K562 (cell line): ENCODE results near the gene HLA-DMB. TPM values are rescaled to one million over a fixed set of nuclear protein-coding genes. Genes with fewer than 3 reads are reported as not detected.
A peak's percentile ranks its signal among the peaks of the same experiment; 100 is the strongest.

Experiments used
- AFF4 ChIP-seq: sonication (generic); formaldehyde crosslinking; IDR thresholded peaks from 2 replicates; pipeline ENCODE4 v1.8.0; 2023; ENCODE audit warnings: mild to moderate bottlenecking, missing genetic modification reagents
- ARID2 ChIP-seq: fragments of 450-650 bp; IDR thresholded peaks from 2 replicates; pipeline ENCODE4 v1.6.1; 2017; ENCODE audit warnings: antibody characterized with exemption, mild to moderate bottlenecking
- CBX3 ChIP-seq, 2 experiments: IDR thresholded peaks; 1 replicate in 1 of 2; 2 replicates in 1 of 2; pipeline ENCODE4 v1.6.1; 2012; ENCODE audit warnings: inconsistent platforms in 2 of 2, low read length in 2 of 2, borderline replicate concordance in 1 of 2, control low read depth in 1 of 2
- CREM ChIP-seq: IDR thresholded peaks from 2 replicates; pipeline ENCODE4 v1.6.1; 2014; ENCODE audit warnings: antibody characterized with exemption, low read depth
- CXXC5 ChIP-seq: fragments of 250-450 bp; sonication (Bioruptor Pico); IDR thresholded peaks from 2 replicates; pipeline ENCODE4 v1.8.0; 2022; ENCODE audit warnings: inconsistent platforms, mild to moderate bottlenecking, moderate library complexity
- GABPB2 ChIP-seq: fragments of 250-450 bp; sonication (Bioruptor Pico); conservative IDR thresholded peaks from 2 replicates; pipeline ENCODE4 v1.5.1; 2021; ENCODE audit warnings: mild to moderate bottlenecking
- JUNB ChIP-seq: fragments of 450-650 bp; formaldehyde crosslinking; conservative IDR thresholded peaks from 2 replicates; pipeline ENCODE4 v1.4.0; 2020; ENCODE audit warnings: mild to moderate bottlenecking
- KHSRP ChIP-seq: fragments of 450-650 bp; IDR thresholded peaks from 2 replicates; pipeline ENCODE4 v1.6.1; 2017
- KLF16 ChIP-seq: IDR thresholded peaks from 2 replicates; pipeline ENCODE4 v1.6.1; 2016; ENCODE audit warnings: antibody characterized with exemption
- MAFG ChIP-seq: fragments of 450-650 bp; conservative IDR thresholded peaks from 2 replicates; pipeline ENCODE4 v1.6.1; 2016; ENCODE audit warnings: missing genetic modification characterization, missing compliant biosample characterization
- MAZ ChIP-seq, 2 experiments: fragments of 450-650 bp in 1 of 2; sonication (generic) in 1 of 2; formaldehyde crosslinking; IDR thresholded peaks in 1 of 2; conservative IDR thresholded peaks in 1 of 2; 2 replicates each; pipeline versions ENCODE4 v1.4.0 to v1.5.0; 2020; ENCODE audit warnings: mild to moderate bottlenecking in 1 of 2, missing genetic modification reagents in 1 of 2
- NR2C2 ChIP-seq, 2 experiments: fragments of 200-800 bp in 1 of 2; sonication (Bioruptor generic) in 1 of 2; sonication (generic) in 1 of 2; formaldehyde crosslinking in 1 of 2; IDR thresholded peaks; 2 replicates each; pipeline versions ENCODE4 v1.6.1 to v1.8.0; 2016 to 2022; ENCODE audit warnings: mild to moderate bottlenecking in 1 of 2, missing compliant biosample characterization in 1 of 2, missing genetic modification characterization in 1 of 2, missing genetic modification reagents in 1 of 2
- OTX1 ChIP-seq: fragments of 450-650 bp; formaldehyde crosslinking; IDR thresholded peaks from 2 replicates; pipeline ENCODE4 v1.4.0; 2022; ENCODE audit warnings: mild to moderate bottlenecking
- SMARCA4 ChIP-seq: fragments of 450-650 bp; IDR thresholded peaks from 2 replicates; pipeline ENCODE4 v1.6.1; 2016
- SMARCE1 ChIP-seq: fragments of 450-650 bp; IDR thresholded peaks from 2 replicates; pipeline ENCODE4 v1.7.1; 2016; ENCODE audit warnings: mild to moderate bottlenecking
- TAF1 ChIP-seq: IDR thresholded peaks from 2 replicates; pipeline ENCODE4 v1.6.1; 2011; ENCODE audit warnings: mild to moderate bottlenecking, low read length, moderate library complexity; ENCODE audit not compliant: insufficient read depth, control insufficient read depth, severe bottlenecking; ENCODE audit errors: extremely low read depth
- TEAD1 ChIP-seq, 2 experiments: fragments of 450-650 bp in 1 of 2; sonication (generic) in 1 of 2; formaldehyde crosslinking; IDR thresholded peaks; 2 replicates each; pipeline versions ENCODE4 v1.4.0 to v1.8.0; 2020 to 2022; ENCODE audit warnings: mild to moderate bottlenecking in 2 of 2, missing genetic modification reagents in 1 of 2
- ZSCAN29 ChIP-seq: fragments of 450-650 bp; IDR thresholded peaks from 2 replicates; pipeline ENCODE4 v1.6.1; 2017
- polyA plus RNA-seq, 8 experiments: library from polyadenylated mRNA; depleted of rRNA in 4 of 8; stranded (reverse) in 5 of 8; unstranded in 3 of 8; fragments of >200 nt; fragmentation: Nextera tagmentation in 2 of 8; fragmentation: Illumina TruSeq in 1 of 8; extraction: Ambion mirVana in 2 of 8; extraction: Trizol in 1 of 8; gene quantifications; 2 replicates each; pipeline versions ENCODE4 v1.2.1 to v1.2.3, GENCODE V29; 2011 to 2014; ENCODE audit warnings: inconsistent platforms in 1 of 8, missing spikeins in 1 of 8
- total RNA-seq, 7 experiments: library from RNA; depleted of rRNA in 6 of 7; stranded (reverse); fragments of >200 nt in 6 of 7; fragmentation: Illumina TruSeq in 2 of 7; extraction: Trizol in 2 of 7; gene quantifications; 2 replicates each; pipeline versions ENCODE4 v1.2.1 to v1.2.3, GENCODE V29; 2011 to 2021; ENCODE audit warnings: low replicate concordance in 1 of 7

Gene HLA-DMB
- total and polyA plus RNA-seq, 9 of the 15 experiments (the other 6 are each of a cell fraction or from before 2014, with no cell fraction given): 0.38 TPM; not detected in 8

- TF ChIP-seq AFF4 (CRISPR knock-in tag) (no peak), CBX3 (IDR thresholded peaks at IDR 0.05; ENCODE audit: borderline replicate concordance in 1 of 2, low read length in 2 of 2) (0 out of 3 replicates have a peak, but pooled peaks of 1 of the 2 experiments have one; percentile 49), KHSRP (no peak), OTX1 (no peak), TEAD1 (CRISPR knock-in tag; IDR thresholded peaks at IDR 0.05) (no peak), SMARCA4 (no peak), ZSCAN29 (no peak), CREM (peak; percentile 89), MAFG (no peak), KLF16 (no peak), NR2C2 (CRISPR knock-in tag; IDR thresholded peaks at IDR 0.05) (no peak), NR2C2 (tag; IDR thresholded peaks at IDR 0.05) (no peak), ARID2 (no peak), GABPB2 (CRISPR knock-in tag) (no peak), JUNB (CRISPR knock-in tag) (no peak), MAZ (CRISPR knock-in tag; conservative IDR thresholded peaks at IDR 0.05 in 1 of 2, IDR thresholded peaks at IDR 0.05 in 1 of 2) (no peak), CXXC5 (CRISPR knock-in tag) (no peak), SMARCE1 (no peak), TAF1 (no peak)
Measured at GRCh38 chr6:32952817-32953739, 12.2 kb upstream of the HLA-DMB start, which contains the start of gene HLA-DMA (continued).
